Liver (tissue), 9 donors: Measurements from ENCODE around the gene BANK1. TPM values are rescaled to one million over a fixed set of nuclear protein-coding genes. Genes with fewer than 3 reads are reported as not detected.

ENCODE experiments used
- DNase-seq: peaks from one replicate; pipeline ENCODE4 v3.0.0-alpha.2; 2017; ENCODE audit warnings: low spot score
- H3K27ac ChIP-seq, 2 donors: one replicate each; pipeline ENCODE4 v1.7.0; 2013; ENCODE audit warnings: inconsistent platforms in 2 of 2, low read length in 2 of 2, control low read depth in 1 of 2, low read depth in 1 of 2, mild to moderate bottlenecking in 1 of 2
- H3K27me3 ChIP-seq, 4 donors: one replicate each; pipeline versions ENCODE4 v1.6.1 to v1.7.0; 2013; ENCODE audit warnings: low read length in 3 of 4, inconsistent platforms in 1 of 4, mild to moderate bottlenecking in 1 of 4, moderate library complexity in 1 of 4; ENCODE audit not compliant: control insufficient read depth in 4 of 4, insufficient read depth in 4 of 4
- H3K36me3 ChIP-seq, 4 donors: one replicate each; pipeline versions ENCODE4 v1.6.1 to v1.7.0; 2013; ENCODE audit warnings: low read length in 3 of 4, mild to moderate bottlenecking in 3 of 4, low read depth in 1 of 4, moderate library complexity in 1 of 4; ENCODE audit not compliant: control insufficient read depth in 4 of 4, insufficient read depth in 3 of 4
- H3K4me1 ChIP-seq, 4 donors: one replicate each; pipeline versions ENCODE4 v1.6.1 to v1.7.0; 2013; ENCODE audit warnings: low read length in 3 of 4, mild to moderate bottlenecking in 3 of 4, moderate library complexity in 1 of 4; ENCODE audit not compliant: control insufficient read depth in 4 of 4, insufficient read depth in 4 of 4
- H3K4me3 ChIP-seq, 3 donors: one replicate each; pipeline versions ENCODE4 v1.6.1 to v1.7.0; 2013; ENCODE audit warnings: low read length in 3 of 3, control low read depth in 1 of 3, low read depth in 1 of 3, mild to moderate bottlenecking in 1 of 3
- H3K9ac ChIP-seq, 2 donors: one replicate each; pipeline ENCODE4 v1.7.0; 2013; ENCODE audit warnings: low read length in 2 of 2, mild to moderate bottlenecking in 2 of 2, moderate library complexity in 2 of 2, control low read depth in 1 of 2, low read depth in 1 of 2
- H3K9me3 ChIP-seq, 4 donors: one replicate each; pipeline versions ENCODE4 v1.6.1 to v1.7.0; 2013; ENCODE audit warnings: low read length in 3 of 4; ENCODE audit not compliant: control insufficient read depth in 4 of 4
- EGR1 ChIP-seq, 2 donors: IDR thresholded peaks; 2 replicates each; pipeline ENCODE4 v1.6.1; 2016 to 2018; ENCODE audit warnings: antibody characterized with exemption in 2 of 2, low read depth in 2 of 2
- FOXA1 ChIP-seq: IDR thresholded peaks from 2 replicates; pipeline ENCODE4 v1.6.1; 2016; ENCODE audit warnings: antibody characterized with exemption
- FOXA2 ChIP-seq: IDR thresholded peaks from 2 replicates; pipeline ENCODE4 v1.6.1; 2016; ENCODE audit warnings: antibody characterized with exemption
- GABPA ChIP-seq, 2 donors: IDR thresholded peaks in 1 of 2; conservative IDR thresholded peaks in 1 of 2; 2 replicates each; pipeline ENCODE4 v1.6.1; 2016; ENCODE audit warnings: antibody characterized with exemption in 2 of 2, mild to moderate bottlenecking in 1 of 2, moderate library complexity in 1 of 2
- HNF4A ChIP-seq, 2 donors: conservative IDR thresholded peaks; 2 replicates each; pipeline ENCODE4 v1.6.1; 2016; ENCODE audit warnings: antibody characterized with exemption in 2 of 2, mild to moderate bottlenecking in 2 of 2
- HNF4G ChIP-seq: IDR thresholded peaks from 2 replicates; pipeline ENCODE4 v1.6.1; 2016; ENCODE audit warnings: antibody characterized with exemption
- JUND ChIP-seq, 2 donors: IDR thresholded peaks; 2 replicates each; pipeline ENCODE4 v1.6.1; 2016; ENCODE audit warnings: antibody characterized with exemption in 2 of 2
- NR2F2 ChIP-seq: IDR thresholded peaks from 2 replicates; pipeline ENCODE4 v1.6.1; 2016; ENCODE audit warnings: antibody characterized with exemption
- RAD21 ChIP-seq, 2 donors: IDR thresholded peaks; 2 replicates each; pipeline ENCODE4 v1.6.1; 2016; ENCODE audit warnings: antibody characterized with exemption in 2 of 2, mild to moderate bottlenecking in 2 of 2
- REST ChIP-seq: IDR thresholded peaks from 2 replicates; pipeline ENCODE4 v1.6.1; 2016; ENCODE audit warnings: antibody characterized with exemption, mild to moderate bottlenecking
- RXRA ChIP-seq, 2 donors: IDR thresholded peaks; 2 replicates each; pipeline ENCODE4 v1.6.1; 2017 to 2018; ENCODE audit warnings: antibody characterized with exemption in 2 of 2, mild to moderate bottlenecking in 1 of 2
- SP1 ChIP-seq: IDR thresholded peaks from 2 replicates; pipeline ENCODE4 v1.6.1; 2018; ENCODE audit warnings: antibody characterized with exemption, mild to moderate bottlenecking
- TAF1 ChIP-seq: conservative IDR thresholded peaks from 2 replicates; pipeline ENCODE4 v1.6.1; 2016; ENCODE audit warnings: antibody characterized with exemption, mild to moderate bottlenecking
- YY1 ChIP-seq: IDR thresholded peaks from 2 replicates; pipeline ENCODE4 v1.6.1; 2016; ENCODE audit warnings: antibody characterized with exemption, mild to moderate bottlenecking
- ZBTB33 ChIP-seq: IDR thresholded peaks from 2 replicates; pipeline ENCODE4 v1.6.1; 2016; ENCODE audit warnings: antibody characterized with exemption
- polyA plus RNA-seq, 2 donors: library from polyadenylated mRNA; stranded (reverse) in 1 of 2; unstranded in 1 of 2; fragments of 200-250 nt in 1 of 2; fragments of >200 nt in 1 of 2; fragmentation: Nextera tagmentation in 1 of 2; extraction: Ambion mirVana in 1 of 2; gene quantifications; one replicate each; pipeline versions ENCODE4 v1.2.1 to v1.2.3, GENCODE V29; 2013 to 2015
- total RNA-seq, 2 donors: library from RNA; depleted of rRNA; stranded (reverse); fragments of >200 nt; gene quantifications; one replicate each; pipeline ENCODE4 v1.2.3, GENCODE V29; 2014
- TF ChIP-seq, protein P1 (sequence below): IDR thresholded peaks from 2 replicates; pipeline ENCODE4 v1.6.1; 2016; ENCODE audit warnings: antibody characterized with exemption
- TF ChIP-seq, protein P2 (sequence below): fragments of 150-350 bp; IDR thresholded peaks from 2 replicates; pipeline ENCODE4 v1.5.1; 2017; ENCODE audit warnings: improper control_type of control experiment, low read depth, low read length; ENCODE audit not compliant: missing input control
- TF ChIP-seq, protein P3 (sequence below): IDR thresholded peaks from 2 replicates; pipeline ENCODE4 v1.6.1; 2016; ENCODE audit warnings: antibody characterized with exemption
- donor health status: healthy.
- donor health status: healthy.
- donor health status: healthy.
- donor health status: healthy.
- donor health status: healthy.

BANK1 gene
- total and polyA plus RNA-seq, 4 donors, result 0.06 to 1.7 (median 0.35) TPM

DNA sequence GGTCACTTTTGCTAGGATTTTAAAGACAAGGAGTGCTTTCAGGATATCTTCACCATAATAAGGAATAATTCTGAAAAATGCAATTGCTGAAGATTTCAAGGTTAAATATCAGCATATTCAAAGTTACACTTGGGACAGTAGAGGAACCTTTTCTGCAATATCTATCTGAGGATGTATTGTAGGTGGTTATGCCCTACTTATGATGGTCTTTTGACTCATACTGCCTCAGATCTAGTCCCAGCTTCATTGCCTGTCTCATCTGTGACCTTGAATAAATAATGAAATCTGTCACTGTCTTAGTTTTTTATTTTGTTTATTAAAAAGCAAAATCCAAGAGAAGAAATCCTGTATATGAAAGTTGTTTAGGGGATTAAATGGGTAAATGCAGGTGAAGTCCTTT is 2.9 kb downstream of the BANK1 start:
- Histone ChIP-seq H3K9ac (no peak overlapping the region), H3K4me1 (peaks cover 0 to 11% (median 5%) of the 10 kb centered on the region in 4 donors), H3K4me3 (no peak overlapping the region), H3K36me3 (no peaks in the 10 kb centered on the region), H3K27ac (no peak overlapping the region), H3K27me3 (peaks cover 0 to 3% (median 0%) of the 10 kb centered on the region in 4 donors), H3K9me3 (no peaks in the 10 kb centered on the region)
- TF ChIP-seq GABPA (IDR thresholded peaks at IDR 0.05 in 1 of 2, conservative IDR thresholded peaks at IDR 0.05 in 1 of 2) (no peak), HNF4G (no peak), FOXA2 (no peak), RXRA (IDR thresholded peaks at IDR 0.05) (no peak), ZBTB33 (no peak), HNF4A (conservative IDR thresholded peaks at IDR 0.05) (no peak), RAD21 (IDR thresholded peaks at IDR 0.05) (no peak), REST (no peak), NR2F2 (no peak), TAF1 (no peak), FOXA1 (no peak), YY1 (no peak), SP1 (no peak), EGR1 (IDR thresholded peaks at IDR 0.05; ENCODE audit: low read depth in 2 of 2) (no peak), JUND (IDR thresholded peaks at IDR 0.05) (no peak)
- TF ChIP-seq, protein P1, sequence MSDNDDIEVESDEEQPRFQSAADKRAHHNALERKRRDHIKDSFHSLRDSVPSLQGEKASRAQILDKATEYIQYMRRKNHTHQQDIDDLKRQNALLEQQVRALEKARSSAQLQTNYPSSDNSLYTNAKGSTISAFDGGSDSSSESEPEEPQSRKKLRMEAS, result no peak
- TF ChIP-seq, protein P2, sequence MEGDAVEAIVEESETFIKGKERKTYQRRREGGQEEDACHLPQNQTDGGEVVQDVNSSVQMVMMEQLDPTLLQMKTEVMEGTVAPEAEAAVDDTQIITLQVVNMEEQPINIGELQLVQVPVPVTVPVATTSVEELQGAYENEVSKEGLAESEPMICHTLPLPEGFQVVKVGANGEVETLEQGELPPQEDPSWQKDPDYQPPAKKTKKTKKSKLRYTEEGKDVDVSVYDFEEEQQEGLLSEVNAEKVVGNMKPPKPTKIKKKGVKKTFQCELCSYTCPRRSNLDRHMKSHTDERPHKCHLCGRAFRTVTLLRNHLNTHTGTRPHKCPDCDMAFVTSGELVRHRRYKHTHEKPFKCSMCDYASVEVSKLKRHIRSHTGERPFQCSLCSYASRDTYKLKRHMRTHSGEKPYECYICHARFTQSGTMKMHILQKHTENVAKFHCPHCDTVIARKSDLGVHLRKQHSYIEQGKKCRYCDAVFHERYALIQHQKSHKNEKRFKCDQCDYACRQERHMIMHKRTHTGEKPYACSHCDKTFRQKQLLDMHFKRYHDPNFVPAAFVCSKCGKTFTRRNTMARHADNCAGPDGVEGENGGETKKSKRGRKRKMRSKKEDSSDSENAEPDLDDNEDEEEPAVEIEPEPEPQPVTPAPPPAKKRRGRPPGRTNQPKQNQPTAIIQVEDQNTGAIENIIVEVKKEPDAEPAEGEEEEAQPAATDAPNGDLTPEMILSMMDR, result no peak
- TF ChIP-seq, protein P3, sequence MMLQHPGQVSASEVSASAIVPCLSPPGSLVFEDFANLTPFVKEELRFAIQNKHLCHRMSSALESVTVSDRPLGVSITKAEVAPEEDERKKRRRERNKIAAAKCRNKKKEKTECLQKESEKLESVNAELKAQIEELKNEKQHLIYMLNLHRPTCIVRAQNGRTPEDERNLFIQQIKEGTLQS, result no peak
- no peak for DNase-seq
